Activated CD8-positive, alpha-beta T cell treated with anti-CD3 and anti-CD28 coated beads for 36 hours (primary cell): ENCODE data around the gene OVCA2. TPM values are rescaled to one million over a fixed set of nuclear protein-coding genes. Genes with fewer than 3 reads are reported as not detected.

Experiments used
- ATAC-seq: fragments of 200-7000 bp; cut with Tn5 transposase; one replicate; pipeline ENCODE4 v1.10.0; 2021; ENCODE audit warnings: mild to moderate bottlenecking, moderate library complexity
- CTCF ChIA-PET: fragments of 350-600 bp; sonication (Branson Sonifier 250); formaldehyde crosslinking; loops from one replicate; lab custom pipeline; 2021; ENCODE audit warnings: antibody characterized with exemption; lab: Charles Lee
- POLR2A ChIA-PET: fragments of 350-600 bp; sonication (Branson Sonifier 250); formaldehyde crosslinking; loops from one replicate; lab custom pipeline; 2021; ENCODE audit warnings: antibody characterized with exemption; lab: Charles Lee
- DNase-seq: peaks from one replicate; pipeline ENCODE4 v3.0.0-alpha.2; 2020
- H3K27ac Mint-ChIP-seq: one replicate; pipeline ENCODE4 v1.8.0; 2021; ENCODE audit warnings: mild to moderate bottlenecking, mixed read lengths
- H3K27me3 Mint-ChIP-seq: one replicate; pipeline ENCODE4 v1.8.0; 2021; ENCODE audit warnings: mixed read lengths
- H3K36me3 Mint-ChIP-seq: one replicate; pipeline ENCODE4 v1.8.0; 2021; ENCODE audit warnings: low read depth, mixed read lengths
- H3K4me1 Mint-ChIP-seq: one replicate; pipeline ENCODE4 v1.8.0; 2021; ENCODE audit warnings: low read depth, mixed read lengths
- H3K4me3 Mint-ChIP-seq: one replicate; pipeline ENCODE4 v1.8.0; 2021; ENCODE audit warnings: mild to moderate bottlenecking, moderate library complexity, mixed read lengths
- H3K9me3 Mint-ChIP-seq: one replicate; pipeline ENCODE4 v1.8.0; 2021; ENCODE audit warnings: mixed read lengths
- intact Hi-C: fragments of 100-400 bp; cut with micrococcal nuclease; formaldehyde crosslinking; loops from one replicate; pipeline ENCODE4 v1.10.0; 2022
- microRNA-seq: library from miRNA; unstranded; fragments of <30 nt; microRNA quantifications from one replicate; pipeline ENCODE4 v1.2.0, GENCODE V29; 2022; ENCODE audit warnings: borderline microRNAs expressed, borderline replicate concordance
- total RNA-seq, 2 experiments: library from RNA; stranded (reverse); gene quantifications; one replicate each; pipeline ENCODE4 v1.2.3, GENCODE V29; 2021
- TF ChIP-seq, protein P1 (sequence below): fragments of 200-600 bp; IDR thresholded peaks from one replicate; pipeline ENCODE4 v1.8.0; 2022; ENCODE audit warnings: antibody characterized with exemption, mild to moderate bottlenecking

OVCA2 gene
- total RNA-seq, 2 experiments from 2014 or later: 28.0 to 28.5 TPM

GRCh38 chr17:2090210-2090641 is 48.4 kb downstream of the OVCA2 start:
- Mint-ChIP-seq H3K27me3 (no peaks in the 10 kb centered on the region), H3K27ac (peak overlapping the region; percentile 40), H3K4me1 (peaks cover 63% of the 10 kb centered on the region), H3K9me3 (no peaks in the 10 kb centered on the region), H3K36me3 (peaks cover 28% of the 10 kb centered on the region), H3K4me3 (peak overlapping the region; percentile 77)
- TF ChIP-seq, protein P1, sequence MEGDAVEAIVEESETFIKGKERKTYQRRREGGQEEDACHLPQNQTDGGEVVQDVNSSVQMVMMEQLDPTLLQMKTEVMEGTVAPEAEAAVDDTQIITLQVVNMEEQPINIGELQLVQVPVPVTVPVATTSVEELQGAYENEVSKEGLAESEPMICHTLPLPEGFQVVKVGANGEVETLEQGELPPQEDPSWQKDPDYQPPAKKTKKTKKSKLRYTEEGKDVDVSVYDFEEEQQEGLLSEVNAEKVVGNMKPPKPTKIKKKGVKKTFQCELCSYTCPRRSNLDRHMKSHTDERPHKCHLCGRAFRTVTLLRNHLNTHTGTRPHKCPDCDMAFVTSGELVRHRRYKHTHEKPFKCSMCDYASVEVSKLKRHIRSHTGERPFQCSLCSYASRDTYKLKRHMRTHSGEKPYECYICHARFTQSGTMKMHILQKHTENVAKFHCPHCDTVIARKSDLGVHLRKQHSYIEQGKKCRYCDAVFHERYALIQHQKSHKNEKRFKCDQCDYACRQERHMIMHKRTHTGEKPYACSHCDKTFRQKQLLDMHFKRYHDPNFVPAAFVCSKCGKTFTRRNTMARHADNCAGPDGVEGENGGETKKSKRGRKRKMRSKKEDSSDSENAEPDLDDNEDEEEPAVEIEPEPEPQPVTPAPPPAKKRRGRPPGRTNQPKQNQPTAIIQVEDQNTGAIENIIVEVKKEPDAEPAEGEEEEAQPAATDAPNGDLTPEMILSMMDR: no peak
- DNase-seq: peak; percentile 30
- intact Hi-C loops: no loop called here
- ChIA-PET CTCF (interaction anchor here (1.0 to 6.8 kb wide), 9 partner anchors 11 to 174 kb away, joined by 3 to 74 read pairs (median 4); partner anchors contain the start of gene HIC1), POLR2A (interaction anchor here (0.9 to 2.7 kb wide), 6 partner anchors 11 to 35 kb away, joined by 4 to 10 read pairs (median 5); partner anchors contain the start of gene HIC1)
- no peak for ATAC-seq

DNA sequence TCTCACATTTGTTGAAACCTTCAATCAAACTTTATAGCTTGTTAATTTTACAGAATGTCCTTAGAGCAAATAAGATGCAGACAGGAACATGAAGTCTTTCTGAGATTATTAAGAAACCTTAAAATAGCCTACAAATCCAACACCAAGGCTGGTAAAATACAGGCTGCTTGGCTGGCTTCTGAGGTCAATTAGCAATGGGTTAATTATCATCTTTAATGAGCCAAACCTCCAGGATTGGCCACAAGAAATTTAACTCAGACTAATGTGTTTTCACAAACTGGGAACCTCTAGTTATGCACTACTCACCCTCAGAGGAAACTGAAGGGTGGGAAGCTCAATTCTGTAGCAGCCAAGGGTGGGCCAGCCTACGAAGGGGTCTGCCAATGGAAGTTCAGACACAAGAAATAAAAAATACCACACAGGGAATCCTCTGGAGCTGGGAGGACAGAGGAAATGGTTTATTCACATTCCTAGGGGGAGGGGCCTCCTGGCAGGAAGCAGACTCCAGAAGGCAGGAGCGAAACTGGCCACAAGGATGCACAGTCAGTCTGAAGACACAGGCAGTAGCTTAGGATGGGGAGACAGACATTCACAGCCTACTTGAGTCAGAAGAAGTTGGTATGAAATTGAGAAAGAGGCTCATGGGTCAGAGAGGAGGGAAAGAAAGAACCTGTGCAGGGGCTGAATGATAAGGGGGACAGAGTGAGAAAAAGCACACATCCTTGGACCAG is 49.1 kb downstream of the OVCA2 start:
- no peak for ATAC-seq
- Mint-ChIP-seq H3K9me3 (no peaks in the 10 kb centered on the region), H3K27me3 (no peaks in the 10 kb centered on the region), H3K36me3 (peaks cover 22% of the 10 kb centered on the region), H3K4me3 (peak overlapping the region; percentile 77), H3K4me1 (peaks cover 58% of the 10 kb centered on the region), H3K27ac (no peak overlapping the region)
- intact Hi-C loops: no loop called here
- DNase-seq: no peak
- ChIA-PET CTCF (interaction anchor here (1.0 to 6.8 kb wide), 8 partner anchors 19 to 173 kb away, joined by 3 to 74 read pairs (median 5); partner anchors contain the start of gene HIC1), POLR2A (interaction anchor here (0.9 to 2.7 kb wide), 2 partner anchors 23 to 36 kb away, joined by 5 to 10 read pairs; partner anchors contain the start of gene HIC1)
- TF ChIP-seq, protein P1: no peak

- Mint-ChIP-seq H3K27ac (no peak overlapping the region), H3K4me1 (peaks cover 46% of the 10 kb centered on the region), H3K9me3 (no peaks in the 10 kb centered on the region), H3K4me3 (no peak overlapping the region), H3K27me3 (no peaks in the 10 kb centered on the region), H3K36me3 (peaks cover 16% of the 10 kb centered on the region)
- TF ChIP-seq, protein P1: no peak
- DNase-seq (no peak), ATAC-seq (no peak)
- ChIA-PET CTCF (no interaction called here), POLR2A (no interaction called here)
- intact Hi-C loops: no loop called here
These were observed 50.4 kb downstream of the OVCA2 start for GRCh38 chr17:2092253-2092652.

Small RNA genes lying within 50 kb of the gene (microRNA-seq; reads per million reads assigned to microRNA genes)
- gene MIR132: 1,328 reads per million, percentile 90 among the genes with 10 or more reads in this experiment
- 25.1 reads per million, percentile 49 among the genes with 10 or more reads in this experiment for gene MIR212

Other genes starting within 250 kb of the OVCA2 start
- gene SMYD4, start 212.1 kb upstream of the OVCA2 start, total RNA-seq: 10 to 100 TPM; 22.2 to 22.7 TPM
- gene RPA1, start 212.0 kb upstream of the OVCA2 start, total RNA-seq: 100 to 1,000 TPM; 189 to 197 TPM
- under 1 TPM; 0.27 to 0.49 TPM for gene RTN4RL1, start 16.7 kb upstream of the OVCA2 start, total RNA-seq
- 10 to 100 TPM; 27.8 to 32.5 TPM for gene DPH1, start 11.9 kb upstream of the OVCA2 start, total RNA-seq
- 10 to 100 TPM; 35.1 TPM for gene HIC1, start 13.1 kb downstream of the OVCA2 start, total RNA-seq